NCI-H526 (cell line): ENCODE measurements around the gene PAPPA.

Experiments used
- DNase-seq, 2 experiments: peaks; one replicate each; lab custom pipeline; 2025; lab: John Stamatoyannopoulos, UW

The PAPPA gene

GRCh38 chr9:116232424-116233159 lies 79.0 kb downstream of the PAPPA start:
- peak in 1 of 2 experiments; percentile 19 for DNase-seq

- no peak for DNase-seq
Measured at GRCh38 chr9:116233160-116233530, 79.6 kb downstream of the PAPPA start.

GRCh38 chr9:116234081-116234480 lies 80.5 kb downstream of the PAPPA start:
- DNase-seq: no peak

GRCh38 chr9:116236979-116237378 lies 83.4 kb downstream of the PAPPA start:
- no peak for DNase-seq

- DNase-seq: no peak
Measured at GRCh38 chr9:116237456-116237855, 83.9 kb downstream of the PAPPA start.

GRCh38 chr9:116238225-116238624 lies 84.6 kb downstream of the PAPPA start:
- DNase-seq: no peak

GRCh38 chr9:116238776-116239340 lies 85.3 kb downstream of the PAPPA start:
- no peak for DNase-seq

- DNase-seq: no peak
Measured at GRCh38 chr9:116243708-116244107, 90.1 kb downstream of the PAPPA start.

- DNase-seq: no peak
Measured at GRCh38 chr9:116247284-116247683, 93.7 kb downstream of the PAPPA start.

GRCh38 chr9:116247791-116248374 lies 94.3 kb downstream of the PAPPA start:
- no peak for DNase-seq

- no peak for DNase-seq
Measured at GRCh38 chr9:116250891-116251290, 97.3 kb downstream of the PAPPA start.

- no peak for DNase-seq
Measured at GRCh38 chr9:116251366-116251765, 97.8 kb downstream of the PAPPA start.

- no peak for DNase-seq
Measured at GRCh38 chr9:116260531-116260930, 106.9 kb downstream of the PAPPA start.

- DNase-seq: no peak
Measured at GRCh38 chr9:116262448-116262847, 108.9 kb downstream of the PAPPA start.

GRCh38 chr9:116264361-116264760 lies 110.8 kb downstream of the PAPPA start:
- no peak for DNase-seq

GRCh38 chr9:116267021-116267420 lies 113.4 kb downstream of the PAPPA start:
- DNase-seq: no peak

GRCh38 chr9:116269250-116269649 lies 115.7 kb downstream of the PAPPA start:
- no peak for DNase-seq

- DNase-seq: no peak
Measured at GRCh38 chr9:116270546-116270945, 117.0 kb downstream of the PAPPA start.

- DNase-seq: no peak
Measured at GRCh38 chr9:116271340-116271739, 117.7 kb downstream of the PAPPA start.

GRCh38 chr9:116271991-116272390 lies 118.4 kb downstream of the PAPPA start:
- no peak for DNase-seq

- DNase-seq: no peak
Measured at GRCh38 chr9:116274293-116274692, 120.7 kb downstream of the PAPPA start.

GRCh38 chr9:116275418-116276195 lies 122.0 kb downstream of the PAPPA start:
- no peak for DNase-seq

- DNase-seq: no peak
Measured at GRCh38 chr9:116276196-116276493, 122.6 kb downstream of the PAPPA start.
